ENCODE measurements around the gene SPATA3. TPM values are rescaled to one million over a fixed set of nuclear protein-coding genes. Genes with fewer than 3 reads are reported as not detected.

SPATA3 gene
- total and polyA plus RNA-seq, 2 of the 8 experiments (the other 6 are each of a cell fraction or from before 2014, with no cell fraction given), result not detected

- POLR2A ChIA-PET (ENCODE audit: partially characterized antibody), result no interaction called here
- no peak for TF ChIP-seq RAD21 (IDR thresholded peaks at IDR 0.05 in 1 of 2, conservative IDR thresholded peaks at IDR 0.05 in 1 of 2; ENCODE audit: low read depth in 2 of 2, low read length in 2 of 2)
- TF ChIP-seq CBX5 (IDR thresholded peaks at IDR 0.05; ENCODE audit: low read depth, low read length), result no peak
- no peak for TF ChIP-seq EGR1 (IDR thresholded peaks at IDR 0.05; ENCODE audit: borderline replicate concordance, low read depth, low read length)
- no peak for TF ChIP-seq HDAC2 (IDR thresholded peaks at IDR 0.05; ENCODE audit: borderline replicate concordance in 1 of 2, low read depth in 2 of 2, low read length in 2 of 2)
- TF ChIP-seq POLR2AphosphoS5 (IDR thresholded peaks at IDR 0.05; ENCODE audit: low read depth, low read length), result no peak
- TF ChIP-seq ZNF274 (IDR thresholded peaks at IDR 0.05; ENCODE audit: borderline replicate concordance, extremely low read depth, low read length), result no peak
- no peak for TF ChIP-seq TAF7 (optimal IDR thresholded peaks at IDR 0.05; ENCODE audit: borderline replicate concordance, low read depth, low read length)
- TF ChIP-seq YY1 (IDR thresholded peaks at IDR 0.05; ENCODE audit: low read depth, low read length), result no peak
- no peak for TF ChIP-seq POU5F1 (IDR thresholded peaks at IDR 0.05; ENCODE audit: low read depth, low read length)
- no peak for TF ChIP-seq TEAD4 (IDR thresholded peaks at IDR 0.05; ENCODE audit: low read depth, low read length)
- TF ChIP-seq CHD2 (IDR thresholded peaks at IDR 0.05; ENCODE audit: low read length), result no peak
- TF ChIP-seq SP4 (IDR thresholded peaks at IDR 0.05; ENCODE audit: low read length), result no peak
- TF ChIP-seq BRCA1 (IDR thresholded peaks at IDR 0.05; ENCODE audit: low read depth, low read length), result no peak
- TF ChIP-seq CHD1 (IDR thresholded peaks at IDR 0.05; ENCODE audit: low read depth, low read length), result no peak
- no peak for TF ChIP-seq KDM5A (IDR thresholded peaks at IDR 0.05; ENCODE audit: low read length)
Observed at GRCh38 chr2:230961091-230961491, 34.8 kb upstream of the SPATA3 start.

More at GRCh38 chr2:230961091-230961491, 34.8 kb upstream of the SPATA3 start:
- Histone ChIP-seq H3K4me2 (ENCODE audit: insufficient read depth in 1 of 2, low read depth in 2 of 2, low read length in 2 of 2) (no peak overlapping the region), H3K4ac (replicated peaks; ENCODE audit: insufficient read length, low read depth, low read length) (no peak overlapping the region), H3K27ac (ENCODE audit: low read depth, low read length) (no peak overlapping the region), H2AK5ac (ENCODE audit: low read depth, low read length) (no peak overlapping the region), H4K20me1 (replicated peaks in 1 of 2; ENCODE audit: control insufficient read depth in 1 of 2, insufficient read depth in 2 of 2, low read length in 2 of 2) (no peaks in the 10 kb centered on the region), H2BK5ac (ENCODE audit: low read depth, low read length) (no peak overlapping the region), H3K14ac (ENCODE audit: insufficient read length) (no peak overlapping the region), H2BK15ac (ENCODE audit: low read length) (no peak overlapping the region), H3K27me3 (replicated peaks in 1 of 4; ENCODE audit: control insufficient read depth in 3 of 4, extremely low read depth in 1 of 4, insufficient read depth in 3 of 4, low read length in 3 of 4) (peaks cover 0 to 5% (median 2%) of the 10 kb centered on the region in 4 experiments; a peak in 4 of 7 replicates), H3K79me2 (ENCODE audit: control insufficient read depth in 1 of 2, insufficient read depth in 2 of 2, low read length in 2 of 2) (no peaks in the 10 kb centered on the region), H3K23ac (ENCODE audit: insufficient read length) (no peak overlapping the region), H4K91ac (replicated peaks; ENCODE audit: insufficient read length, low read length) (no peak overlapping the region), H3K9ac (replicated peaks in 1 of 4; ENCODE audit: extremely low read depth in 1 of 4, low read depth in 3 of 4, low read length in 3 of 4) (no peak overlapping the region), H3K9me3 (ENCODE audit: insufficient read depth in 2 of 2, low read depth in 1 of 2, low read length in 1 of 2) (peaks cover 0 to 5% of the 10 kb centered on the region in 2 experiments; a peak in 1 of 4 replicates), H3K36me3 (ENCODE audit: control insufficient read depth in 2 of 4, insufficient read depth in 4 of 4, low read length in 3 of 4) (no peaks in the 10 kb centered on the region), H2AFZ (ENCODE audit: low read length) (0 out of 2 replicates have a peak overlapping the region, but pooled peaks have one; percentile 17), H3K23me2 (ENCODE audit: low read depth, low read length) (peaks cover 3% of the 10 kb centered on the region; the same call in 1 of the 2 replicates), H2BK120ac (replicated peaks; ENCODE audit: low read depth, low read length) (no peak overlapping the region), H4K5ac (ENCODE audit: insufficient read length, low read depth, low read length) (no peak overlapping the region), H3K4me3 (ENCODE audit: extremely low read depth in 1 of 4, insufficient read depth in 2 of 4, low read depth in 3 of 4, low read length in 4 of 4) (no peak overlapping the region), H3K56ac (replicated peaks; ENCODE audit: insufficient read length, low read depth, low read length) (no peak overlapping the region), H2BK20ac (ENCODE audit: low read length) (no peak overlapping the region), H4K8ac (ENCODE audit: extremely low read depth, insufficient read depth, low read length) (no peak overlapping the region), H3K18ac (ENCODE audit: extremely low read depth, low read length) (no peak overlapping the region), H2BK12ac (ENCODE audit: low read depth, low read length) (no peak overlapping the region), H3K4me1 (replicated peaks in 1 of 4; ENCODE audit: control insufficient read depth in 3 of 4, insufficient read depth in 4 of 4, low read length in 3 of 4) (peaks cover 0 to 3% (median under 1%) of the 10 kb centered on the region in 4 experiments; a peak in 3 of 7 replicates), H3K79me1 (ENCODE audit: low read depth, low read length) (no peaks in the 10 kb centered on the region)
- 72% methylated on average over 3 of the region's 3 CpGs; no CpG with 5 or more reads in 1 of the 2 experiments for WGBS, 2 experiments (ENCODE audit: extremely low coverage in 1 of 2, insufficient coverage in 1 of 2, insufficient read length in 1 of 2, insufficient replicate concordance in 2 of 2, low coverage in 1 of 2, low lambda C conversion rate in 2 of 2, missing lambda C conversion rate in 1 of 2)
- FAIRE-seq (no peak), DNase-seq (ENCODE audit: low read depth in 1 of 2, low spot score in 2 of 2) (no peak)
- CTCF ChIA-PET (ENCODE audit: partially characterized antibody), result interaction anchor here (1.8 kb wide), 1 partner anchor 27 kb away, joined by 3 read pairs; no protein-coding TSS in a partner anchor
